ENCODE results near the gene GALNS. TPM values are rescaled to one million over a fixed set of nuclear protein-coding genes. Genes with fewer than 3 reads are reported as not detected.
A peak's percentile ranks its signal among the peaks of the same experiment; 100 is the strongest.

GALNS gene
- total and polyA plus RNA-seq, 2 of the 13 experiments (the other 11 are each of a cell fraction or from before 2014, with no cell fraction given), result 9.2 to 9.8 TPM

DNA sequence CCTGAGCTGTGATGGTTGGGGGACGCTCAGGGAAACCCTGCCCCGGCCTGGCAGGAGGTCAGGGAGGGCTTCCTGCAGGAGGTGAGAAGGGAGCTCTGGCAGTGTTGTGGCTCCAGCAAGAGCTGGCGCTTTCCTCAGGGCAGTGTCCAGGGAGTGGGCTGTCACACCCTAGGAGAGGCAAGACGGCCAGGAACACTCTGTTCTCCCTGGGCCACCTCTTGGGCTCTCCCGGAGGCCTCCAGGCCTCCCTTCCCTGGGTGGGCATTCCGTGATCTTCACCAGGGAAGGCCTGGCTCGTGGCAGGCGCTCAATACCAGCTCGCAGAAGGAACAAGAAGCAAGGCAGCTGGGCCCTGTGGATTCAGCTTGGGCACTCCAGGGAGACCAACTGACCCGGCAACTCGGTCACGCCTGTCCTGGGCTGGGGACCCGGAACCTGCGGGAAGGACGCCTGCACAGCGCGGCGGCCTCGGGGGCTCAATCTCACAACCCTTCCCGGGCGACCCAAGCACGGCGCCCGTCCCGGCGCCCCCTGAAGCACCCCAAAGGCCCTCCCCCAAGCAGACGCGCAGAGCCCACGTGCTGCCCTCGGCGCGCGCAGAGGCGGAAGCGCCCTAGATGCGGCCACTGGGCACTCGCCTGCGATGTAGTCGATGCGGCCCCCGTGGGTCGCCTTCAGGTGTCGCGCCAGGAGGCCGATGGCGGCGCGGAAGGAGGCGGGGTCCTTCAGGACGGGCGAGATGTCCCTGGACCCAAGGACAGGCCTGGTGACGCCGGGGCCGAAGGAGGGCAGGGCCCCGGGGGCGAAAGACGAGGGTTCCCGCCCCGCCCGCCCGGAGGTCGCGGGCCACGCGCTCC lies 45.6 kb downstream of the GALNS start (continued):
- TF ChIP-seq, protein P1, sequence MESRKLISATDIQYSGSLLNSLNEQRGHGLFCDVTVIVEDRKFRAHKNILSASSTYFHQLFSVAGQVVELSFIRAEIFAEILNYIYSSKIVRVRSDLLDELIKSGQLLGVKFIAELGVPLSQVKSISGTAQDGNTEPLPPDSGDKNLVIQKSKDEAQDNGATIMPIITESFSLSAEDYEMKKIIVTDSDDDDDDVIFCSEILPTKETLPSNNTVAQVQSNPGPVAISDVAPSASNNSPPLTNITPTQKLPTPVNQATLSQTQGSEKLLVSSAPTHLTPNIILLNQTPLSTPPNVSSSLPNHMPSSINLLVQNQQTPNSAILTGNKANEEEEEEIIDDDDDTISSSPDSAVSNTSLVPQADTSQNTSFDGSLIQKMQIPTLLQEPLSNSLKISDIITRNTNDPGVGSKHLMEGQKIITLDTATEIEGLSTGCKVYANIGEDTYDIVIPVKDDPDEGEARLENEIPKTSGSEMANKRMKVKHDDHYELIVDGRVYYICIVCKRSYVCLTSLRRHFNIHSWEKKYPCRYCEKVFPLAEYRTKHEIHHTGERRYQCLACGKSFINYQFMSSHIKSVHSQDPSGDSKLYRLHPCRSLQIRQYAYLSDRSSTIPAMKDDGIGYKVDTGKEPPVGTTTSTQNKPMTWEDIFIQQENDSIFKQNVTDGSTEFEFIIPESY (CRISPR knock-in tag; IDR thresholded peaks at IDR 0.05), result peak; percentile 3; the same call in 1 of the 2 replicates
- TF ChIP-seq, protein P2, sequence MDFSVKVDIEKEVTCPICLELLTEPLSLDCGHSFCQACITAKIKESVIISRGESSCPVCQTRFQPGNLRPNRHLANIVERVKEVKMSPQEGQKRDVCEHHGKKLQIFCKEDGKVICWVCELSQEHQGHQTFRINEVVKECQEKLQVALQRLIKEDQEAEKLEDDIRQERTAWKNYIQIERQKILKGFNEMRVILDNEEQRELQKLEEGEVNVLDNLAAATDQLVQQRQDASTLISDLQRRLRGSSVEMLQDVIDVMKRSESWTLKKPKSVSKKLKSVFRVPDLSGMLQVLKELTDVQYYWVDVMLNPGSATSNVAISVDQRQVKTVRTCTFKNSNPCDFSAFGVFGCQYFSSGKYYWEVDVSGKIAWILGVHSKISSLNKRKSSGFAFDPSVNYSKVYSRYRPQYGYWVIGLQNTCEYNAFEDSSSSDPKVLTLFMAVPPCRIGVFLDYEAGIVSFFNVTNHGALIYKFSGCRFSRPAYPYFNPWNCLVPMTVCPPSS (IDR thresholded peaks at IDR 0.05), result no peak
- TF ChIP-seq KMT2B (CRISPR knock-in tag; IDR thresholded peaks at IDR 0.05) (peak; percentile 64), SP140L (CRISPR knock-in tag; IDR thresholded peaks at IDR 0.05; ENCODE audit: borderline replicate concordance) (no peak; the same call in 1 of the 2 replicates), ZFP36 (IDR thresholded peaks at IDR 0.05; ENCODE audit: borderline replicate concordance, low read depth, low read length, partially characterized antibody) (peak; percentile 49), ZNF878 (CRISPR knock-in tag; IDR thresholded peaks at IDR 0.05) (peak; percentile 75; the same call in 1 of the 2 replicates), FOXC1 (CRISPR knock-in tag; IDR thresholded peaks at IDR 0.05; ENCODE audit: borderline replicate concordance) (peak; percentile 78; the same call in 1 of the 2 replicates), EP300 (IDR thresholded peaks at IDR 0.05; ENCODE audit: low read depth in 2 of 2, low read length in 2 of 2) (no peak), EP300 (CRISPR knock-in tag; IDR thresholded peaks at IDR 0.05; ENCODE audit: borderline replicate concordance) (no peak), GATAD1 (CRISPR knock-in tag; IDR thresholded peaks at IDR 0.05) (peak; percentile 57; the same call in 1 of the 2 replicates), RFX1 (IDR thresholded peaks at IDR 0.05) (no peak), ATRX (CRISPR knock-in tag; IDR thresholded peaks at IDR 0.05; ENCODE audit: borderline replicate concordance) (no peak)
- TF ChIP-seq, protein P3, sequence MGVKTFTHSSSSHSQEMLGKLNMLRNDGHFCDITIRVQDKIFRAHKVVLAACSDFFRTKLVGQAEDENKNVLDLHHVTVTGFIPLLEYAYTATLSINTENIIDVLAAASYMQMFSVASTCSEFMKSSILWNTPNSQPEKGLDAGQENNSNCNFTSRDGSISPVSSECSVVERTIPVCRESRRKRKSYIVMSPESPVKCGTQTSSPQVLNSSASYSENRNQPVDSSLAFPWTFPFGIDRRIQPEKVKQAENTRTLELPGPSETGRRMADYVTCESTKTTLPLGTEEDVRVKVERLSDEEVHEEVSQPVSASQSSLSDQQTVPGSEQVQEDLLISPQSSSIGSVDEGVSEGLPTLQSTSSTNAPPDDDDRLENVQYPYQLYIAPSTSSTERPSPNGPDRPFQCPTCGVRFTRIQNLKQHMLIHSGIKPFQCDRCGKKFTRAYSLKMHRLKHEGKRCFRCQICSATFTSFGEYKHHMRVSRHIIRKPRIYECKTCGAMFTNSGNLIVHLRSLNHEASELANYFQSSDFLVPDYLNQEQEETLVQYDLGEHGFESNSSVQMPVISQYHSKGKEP (CRISPR knock-in tag; IDR thresholded peaks at IDR 0.05), result 0 out of 2 replicates have a peak, but pooled peaks have one; percentile 77
- TF ChIP-seq, protein P4, sequence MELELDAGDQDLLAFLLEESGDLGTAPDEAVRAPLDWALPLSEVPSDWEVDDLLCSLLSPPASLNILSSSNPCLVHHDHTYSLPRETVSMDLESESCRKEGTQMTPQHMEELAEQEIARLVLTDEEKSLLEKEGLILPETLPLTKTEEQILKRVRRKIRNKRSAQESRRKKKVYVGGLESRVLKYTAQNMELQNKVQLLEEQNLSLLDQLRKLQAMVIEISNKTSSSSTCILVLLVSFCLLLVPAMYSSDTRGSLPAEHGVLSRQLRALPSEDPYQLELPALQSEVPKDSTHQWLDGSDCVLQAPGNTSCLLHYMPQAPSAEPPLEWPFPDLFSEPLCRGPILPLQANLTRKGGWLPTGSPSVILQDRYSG (CRISPR knock-in tag; IDR thresholded peaks at IDR 0.05), result 0 out of 2 replicates have a peak, but pooled peaks have one; percentile 23
- TF ChIP-seq, protein P5, sequence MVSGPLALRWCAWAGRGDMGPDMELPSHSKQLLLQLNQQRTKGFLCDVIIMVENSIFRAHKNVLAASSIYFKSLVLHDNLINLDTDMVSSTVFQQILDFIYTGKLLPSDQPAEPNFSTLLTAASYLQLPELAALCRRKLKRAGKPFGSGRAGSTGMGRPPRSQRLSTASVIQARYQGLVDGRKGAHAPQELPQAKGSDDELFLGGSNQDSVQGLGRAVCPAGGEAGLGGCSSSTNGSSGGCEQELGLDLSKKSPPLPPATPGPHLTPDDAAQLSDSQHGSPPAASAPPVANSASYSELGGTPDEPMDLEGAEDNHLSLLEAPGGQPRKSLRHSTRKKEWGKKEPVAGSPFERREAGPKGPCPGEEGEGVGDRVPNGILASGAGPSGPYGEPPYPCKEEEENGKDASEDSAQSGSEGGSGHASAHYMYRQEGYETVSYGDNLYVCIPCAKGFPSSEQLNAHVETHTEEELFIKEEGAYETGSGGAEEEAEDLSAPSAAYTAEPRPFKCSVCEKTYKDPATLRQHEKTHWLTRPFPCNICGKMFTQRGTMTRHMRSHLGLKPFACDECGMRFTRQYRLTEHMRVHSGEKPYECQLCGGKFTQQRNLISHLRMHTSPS (CRISPR knock-in tag; IDR thresholded peaks at IDR 0.05; ENCODE audit: low read depth), result no peak; the same call in 1 of the 2 replicates
- TF ChIP-seq, protein P6, sequence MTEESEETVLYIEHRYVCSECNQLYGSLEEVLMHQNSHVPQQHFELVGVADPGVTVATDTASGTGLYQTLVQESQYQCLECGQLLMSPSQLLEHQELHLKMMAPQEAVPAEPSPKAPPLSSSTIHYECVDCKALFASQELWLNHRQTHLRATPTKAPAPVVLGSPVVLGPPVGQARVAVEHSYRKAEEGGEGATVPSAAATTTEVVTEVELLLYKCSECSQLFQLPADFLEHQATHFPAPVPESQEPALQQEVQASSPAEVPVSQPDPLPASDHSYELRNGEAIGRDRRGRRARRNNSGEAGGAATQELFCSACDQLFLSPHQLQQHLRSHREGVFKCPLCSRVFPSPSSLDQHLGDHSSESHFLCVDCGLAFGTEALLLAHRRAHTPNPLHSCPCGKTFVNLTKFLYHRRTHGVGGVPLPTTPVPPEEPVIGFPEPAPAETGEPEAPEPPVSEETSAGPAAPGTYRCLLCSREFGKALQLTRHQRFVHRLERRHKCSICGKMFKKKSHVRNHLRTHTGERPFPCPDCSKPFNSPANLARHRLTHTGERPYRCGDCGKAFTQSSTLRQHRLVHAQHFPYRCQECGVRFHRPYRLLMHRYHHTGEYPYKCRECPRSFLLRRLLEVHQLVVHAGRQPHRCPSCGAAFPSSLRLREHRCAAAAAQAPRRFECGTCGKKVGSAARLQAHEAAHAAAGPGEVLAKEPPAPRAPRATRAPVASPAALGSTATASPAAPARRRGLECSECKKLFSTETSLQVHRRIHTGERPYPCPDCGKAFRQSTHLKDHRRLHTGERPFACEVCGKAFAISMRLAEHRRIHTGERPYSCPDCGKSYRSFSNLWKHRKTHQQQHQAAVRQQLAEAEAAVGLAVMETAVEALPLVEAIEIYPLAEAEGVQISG (CRISPR knock-in tag; IDR thresholded peaks at IDR 0.05), result peak; percentile 68
